Measurements from ENCODE around the gene PTGDR.

- TF ChIP-seq CTCF (IDR thresholded peaks at IDR 0.05) (no peak), POLR2A (IDR thresholded peaks at IDR 0.05) (no peak)
These were observed 31.5 kb upstream of the PTGDR start for GRCh38 chr14:52235866-52236510.
